Endothelial cell of umbilical vein (primary cell): ENCODE results near the gene TPH2.

ENCODE experiments used
- EZH2 ChIP-seq: IDR thresholded peaks from 2 replicates; pipeline ENCODE4 v1.6.1; 2012; ENCODE audit warnings: borderline replicate concordance, low read depth, mild to moderate bottlenecking, moderate library complexity, low read length, inconsistent platforms; ENCODE audit not compliant: severe bottlenecking
- GATA2 ChIP-seq: IDR thresholded peaks from 2 replicates; pipeline ENCODE4 v1.7.0; 2011; ENCODE audit warnings: low read depth, mild to moderate bottlenecking, moderate library complexity, mixed read lengths, low read length; ENCODE audit not compliant: insufficient read length, insufficient read depth
- JUN ChIP-seq: IDR thresholded peaks from 2 replicates; pipeline ENCODE4 v1.6.1; 2011; ENCODE audit warnings: borderline replicate concordance, low read depth; ENCODE audit not compliant: insufficient read length, insufficient read depth
- MYC ChIP-seq: IDR thresholded peaks from one replicate; pipeline ENCODE4 v1.6.1; 2011; ENCODE audit warnings: mild to moderate bottlenecking, low read depth, low read length
- POLR2A ChIP-seq: IDR thresholded peaks from 2 replicates; pipeline ENCODE4 v1.6.1; 2012; ENCODE audit warnings: low read depth, mild to moderate bottlenecking, control low read depth, low read length
- POLR2AphosphoS5 ChIP-seq: IDR thresholded peaks from 2 replicates; pipeline ENCODE4 v1.6.1; 2012; ENCODE audit warnings: low read depth, mild to moderate bottlenecking, control low read depth, low read length, moderate library complexity; ENCODE audit not compliant: insufficient read depth
- TF ChIP-seq, protein P1 (sequence below): IDR thresholded peaks from 2 replicates; pipeline ENCODE4 v1.6.1; 2011; ENCODE audit not compliant: insufficient read depth, insufficient read length
- TF ChIP-seq, protein P2 (sequence below), 2 donors: IDR thresholded peaks; 1 replicate in 1 of 2; 2 replicates in 1 of 2; pipeline ENCODE4 v1.5.1; 2011; ENCODE audit warnings: low read length in 2 of 2, mild to moderate bottlenecking in 2 of 2, moderate library complexity in 2 of 2, control low read depth in 1 of 2, inconsistent platforms in 1 of 2, low read depth in 1 of 2; ENCODE audit not compliant: insufficient read depth in 1 of 2; ENCODE audit errors: extremely low read depth in 1 of 2

GRCh38 chr12:71941174-71941573 lies 2.5 kb downstream of the TPH2 start:
- TF ChIP-seq, protein P1, sequence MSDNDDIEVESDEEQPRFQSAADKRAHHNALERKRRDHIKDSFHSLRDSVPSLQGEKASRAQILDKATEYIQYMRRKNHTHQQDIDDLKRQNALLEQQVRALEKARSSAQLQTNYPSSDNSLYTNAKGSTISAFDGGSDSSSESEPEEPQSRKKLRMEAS: no peak
- TF ChIP-seq, protein P2, sequence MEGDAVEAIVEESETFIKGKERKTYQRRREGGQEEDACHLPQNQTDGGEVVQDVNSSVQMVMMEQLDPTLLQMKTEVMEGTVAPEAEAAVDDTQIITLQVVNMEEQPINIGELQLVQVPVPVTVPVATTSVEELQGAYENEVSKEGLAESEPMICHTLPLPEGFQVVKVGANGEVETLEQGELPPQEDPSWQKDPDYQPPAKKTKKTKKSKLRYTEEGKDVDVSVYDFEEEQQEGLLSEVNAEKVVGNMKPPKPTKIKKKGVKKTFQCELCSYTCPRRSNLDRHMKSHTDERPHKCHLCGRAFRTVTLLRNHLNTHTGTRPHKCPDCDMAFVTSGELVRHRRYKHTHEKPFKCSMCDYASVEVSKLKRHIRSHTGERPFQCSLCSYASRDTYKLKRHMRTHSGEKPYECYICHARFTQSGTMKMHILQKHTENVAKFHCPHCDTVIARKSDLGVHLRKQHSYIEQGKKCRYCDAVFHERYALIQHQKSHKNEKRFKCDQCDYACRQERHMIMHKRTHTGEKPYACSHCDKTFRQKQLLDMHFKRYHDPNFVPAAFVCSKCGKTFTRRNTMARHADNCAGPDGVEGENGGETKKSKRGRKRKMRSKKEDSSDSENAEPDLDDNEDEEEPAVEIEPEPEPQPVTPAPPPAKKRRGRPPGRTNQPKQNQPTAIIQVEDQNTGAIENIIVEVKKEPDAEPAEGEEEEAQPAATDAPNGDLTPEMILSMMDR (IDR thresholded peaks at IDR 0.05; ENCODE audit: extremely low read depth in 1 of 2, insufficient read depth in 1 of 2, low read depth in 1 of 2, low read length in 2 of 2): no peak
- no peak for TF ChIP-seq POLR2A
- TF ChIP-seq GATA2: no peak
- TF ChIP-seq EZH2: no peak
- TF ChIP-seq MYC: no peak
- no peak for TF ChIP-seq JUN
- no peak for TF ChIP-seq POLR2AphosphoS5
